H1 (cell line): ENCODE measurements around the gene TAF6. TPM values are rescaled to one million over a fixed set of nuclear protein-coding genes. Genes with fewer than 3 reads are reported as not detected.

Source experiments
- CTCF ChIA-PET: fragments of 300-600 bp; sonication (Branson Sonifier 250); formaldehyde crosslinking; loops from one replicate; lab custom pipeline; 2021; ENCODE audit not compliant: partially characterized antibody; lab: Charles Lee
- POLR2A ChIA-PET: fragments of 300-600 bp; sonication (Branson Sonifier 250); formaldehyde crosslinking; loops from one replicate; lab custom pipeline; 2021; ENCODE audit warnings: inconsistent platforms; ENCODE audit not compliant: partially characterized antibody; lab: Charles Lee
- DNase-seq, 2 experiments: peaks; one replicate each; pipeline versions ENCODE4 v3.0.0 to v3.0.0-alpha.2; 2010 to 2022; ENCODE audit warnings: low spot score in 2 of 2, low read depth in 1 of 2, mixed read lengths in 1 of 2
- FAIRE-seq: peaks from 2 replicates; lab custom pipeline; 2011; peaks lifted over from hg19 to GRCh38; lab: Jason Lieb, UNC
- H2AFZ ChIP-seq: 2 replicates; pipeline ENCODE4 v1.8.1; 2012; ENCODE audit warnings: low read length, inconsistent platforms
- H2AK5ac ChIP-seq: 2 replicates; pipeline ENCODE4 v1.6.1; 2013; ENCODE audit warnings: low read depth, low read length
- H2BK120ac ChIP-seq: replicated peaks from 2 replicates; pipeline ENCODE3; 2013; ENCODE audit warnings: low read depth, low read length, inconsistent platforms
- H2BK12ac ChIP-seq: 2 replicates; pipeline ENCODE4 v1.6.1; 2013; ENCODE audit warnings: low read depth, low read length
- H2BK15ac ChIP-seq: 2 replicates; pipeline ENCODE4 v1.6.1; 2013; ENCODE audit warnings: low read length
- H2BK20ac ChIP-seq: 2 replicates; pipeline ENCODE4 v1.6.1; 2013; ENCODE audit warnings: low read length
- H2BK5ac ChIP-seq: 2 replicates; pipeline ENCODE4 v1.6.1; 2013; ENCODE audit warnings: low read depth, low read length
- H3K14ac ChIP-seq: 2 replicates; pipeline ENCODE4 v1.6.1; 2013; ENCODE audit warnings: inconsistent platforms; ENCODE audit not compliant: insufficient read length
- H3K18ac ChIP-seq: 2 replicates; pipeline ENCODE4 v1.6.1; 2013; ENCODE audit warnings: low read length; ENCODE audit errors: extremely low read depth
- H3K23ac ChIP-seq: 2 replicates; pipeline ENCODE4 v1.6.1; 2013; ENCODE audit warnings: inconsistent platforms; ENCODE audit not compliant: insufficient read length
- H3K23me2 ChIP-seq: 2 replicates; pipeline ENCODE4 v1.6.1; 2013; ENCODE audit warnings: low read depth, low read length
- H3K27ac ChIP-seq: 2 replicates; pipeline ENCODE4 v1.6.1; 2011; ENCODE audit warnings: low read depth, low read length, inconsistent platforms
- H3K27me3 ChIP-seq, 4 experiments: replicated peaks in 1 of 4; 1 replicate in 1 of 4; 2 replicates in 3 of 4; pipeline versions ENCODE4 v1.6.1 to v1.8.1; 2011 to 2013; ENCODE audit warnings: low read length in 3 of 4, mild to moderate bottlenecking in 3 of 4, inconsistent platforms in 2 of 4, mixed read lengths in 2 of 4, moderate library complexity in 1 of 4; ENCODE audit not compliant: control insufficient read depth in 3 of 4, insufficient read depth in 3 of 4; ENCODE audit errors: extremely low read depth in 1 of 4
- H3K36me3 ChIP-seq, 4 experiments: 2 replicates each; pipeline versions ENCODE4 v1.6.1 to v1.8.1; 2011 to 2013; ENCODE audit warnings: mild to moderate bottlenecking in 4 of 4, low read length in 3 of 4, moderate library complexity in 2 of 4, control low read depth in 1 of 4, inconsistent platforms in 1 of 4; ENCODE audit not compliant: insufficient read depth in 4 of 4, control insufficient read depth in 2 of 4
- H3K4ac ChIP-seq: replicated peaks from 2 replicates; pipeline ENCODE3; 2013; ENCODE audit warnings: low read length, low read depth, mixed read lengths, inconsistent platforms; ENCODE audit not compliant: insufficient read length
- H3K4me1 ChIP-seq, 4 experiments: replicated peaks in 1 of 4; 1 replicate in 1 of 4; 2 replicates in 3 of 4; pipeline versions ENCODE4 v1.6.1 to v1.8.1; 2011 to 2013; ENCODE audit warnings: low read length in 3 of 4, inconsistent platforms in 2 of 4, mixed read lengths in 1 of 4; ENCODE audit not compliant: insufficient read depth in 4 of 4, control insufficient read depth in 3 of 4
- H3K4me2 ChIP-seq, 2 experiments: 2 replicates each; pipeline versions ENCODE4 v1.6.1 to v1.8.1; 2011 to 2013; ENCODE audit warnings: low read depth in 2 of 2, low read length in 2 of 2, control low read depth in 1 of 2, inconsistent platforms in 1 of 2, mild to moderate bottlenecking in 1 of 2; ENCODE audit not compliant: insufficient read depth in 1 of 2
- H3K4me3 ChIP-seq, 4 experiments: fragments of 200-600, 300-600 bp in 1 of 4; sonication (generic), shearing (Covaris generic), sonication (Bioruptor Twin) in 1 of 4; 2 replicates each; pipeline versions ENCODE4 v1.5.1 to v1.8.1; 2011 to 2016; ENCODE audit warnings: low read length in 4 of 4, low read depth in 3 of 4, control low read depth in 2 of 4, inconsistent platforms in 2 of 4, mild to moderate bottlenecking in 2 of 4, mixed read lengths in 1 of 4, moderate library complexity in 1 of 4; ENCODE audit not compliant: insufficient read depth in 2 of 4; ENCODE audit errors: extremely low read depth in 1 of 4
- H3K56ac ChIP-seq: replicated peaks from 2 replicates; pipeline ENCODE3; 2013; ENCODE audit warnings: low read depth, mild to moderate bottlenecking, mixed read lengths, low read length, inconsistent platforms; ENCODE audit not compliant: insufficient read length
- H3K79me1 ChIP-seq: 2 replicates; pipeline ENCODE4 v1.6.1; 2013; ENCODE audit warnings: low read depth, low read length, control low read depth
- H3K79me2 ChIP-seq, 2 experiments: 2 replicates each; pipeline versions ENCODE4 v1.6.1 to v1.8.1; 2012 to 2013; ENCODE audit warnings: low read length in 2 of 2, mild to moderate bottlenecking in 2 of 2, inconsistent platforms in 1 of 2; ENCODE audit not compliant: insufficient read depth in 2 of 2, control insufficient read depth in 1 of 2
- H3K9ac ChIP-seq, 4 experiments: replicated peaks in 1 of 4; 1 replicate in 1 of 4; 2 replicates in 3 of 4; pipeline versions ENCODE4 v1.6.1 to v1.8.1; 2011 to 2013; ENCODE audit warnings: low read depth in 3 of 4, low read length in 3 of 4, control low read depth in 2 of 4, mild to moderate bottlenecking in 2 of 4, moderate library complexity in 2 of 4, inconsistent platforms in 1 of 4; ENCODE audit errors: extremely low read depth in 1 of 4
- H3K9me3 ChIP-seq, 2 experiments: 2 replicates each; pipeline versions ENCODE4 v1.6.1 to v1.8.1; 2012 to 2013; ENCODE audit warnings: mild to moderate bottlenecking in 2 of 2, moderate library complexity in 2 of 2, control low read depth in 1 of 2, inconsistent platforms in 1 of 2, low read depth in 1 of 2, low read length in 1 of 2, mixed read lengths in 1 of 2; ENCODE audit not compliant: insufficient read depth in 2 of 2
- H4K20me1 ChIP-seq, 2 experiments: replicated peaks in 1 of 2; 2 replicates each; pipeline versions ENCODE3 to v1.8.1; 2011 to 2013; ENCODE audit warnings: inconsistent platforms in 2 of 2, low read length in 2 of 2, mild to moderate bottlenecking in 1 of 2; ENCODE audit not compliant: insufficient read depth in 2 of 2, control insufficient read depth in 1 of 2
- H4K5ac ChIP-seq: 2 replicates; pipeline ENCODE4 v1.6.1; 2013; ENCODE audit warnings: low read length, low read depth, mixed read lengths, inconsistent platforms; ENCODE audit not compliant: insufficient read length
- H4K8ac ChIP-seq: 2 replicates; pipeline ENCODE4 v1.8.0; 2013; ENCODE audit warnings: mild to moderate bottlenecking, moderate library complexity, low read length, inconsistent platforms; ENCODE audit not compliant: insufficient read depth; ENCODE audit errors: extremely low read depth
- H4K91ac ChIP-seq: replicated peaks from 2 replicates; pipeline ENCODE3; 2013; ENCODE audit warnings: low read length, mixed read lengths, inconsistent platforms; ENCODE audit not compliant: insufficient read length
- ASH2L ChIP-seq: fragments of 200-600, 300-600 bp; sonication (generic); IDR thresholded peaks from one replicate; pipeline ENCODE4 v1.7.1; 2017; ENCODE audit warnings: low read length
- CBX8 ChIP-seq: fragments of 300-800, 300-1000 bp; sonication (generic); IDR thresholded peaks from 2 replicates; pipeline ENCODE4 v1.7.1; 2016; ENCODE audit warnings: low read depth, low read length, borderline replicate concordance
- CTBP2 ChIP-seq: IDR thresholded peaks from 2 replicates; pipeline ENCODE4 v1.7.0; 2011; ENCODE audit warnings: borderline replicate concordance, mild to moderate bottlenecking, moderate library complexity, mixed read lengths, low read length; ENCODE audit not compliant: insufficient read depth, insufficient read length
- EZH2 ChIP-seq: fragments of 200-600 bp; sonication (generic); IDR thresholded peaks from 2 replicates; pipeline ENCODE4 v1.7.1; 2012; ENCODE audit warnings: low read depth, mild to moderate bottlenecking, moderate library complexity, low read length, inconsistent platforms; ENCODE audit not compliant: severe bottlenecking
- JUN ChIP-seq: IDR thresholded peaks from 2 replicates; pipeline ENCODE4 v1.6.1; 2011; ENCODE audit warnings: low read depth, mild to moderate bottlenecking, improper control_type of control experiment, low read length
- NANOG ChIP-seq: IDR thresholded peaks from 2 replicates; pipeline ENCODE4 v1.6.1; 2011; ENCODE audit warnings: low read length, low read depth, mild to moderate bottlenecking, inconsistent platforms; ENCODE audit not compliant: insufficient read depth, poor library complexity, severe bottlenecking
- NRF1 ChIP-seq: IDR thresholded peaks from 2 replicates; pipeline ENCODE4 v1.6.1; 2011; ENCODE audit warnings: mild to moderate bottlenecking, low read depth, low read length, improper control_type of control experiment
- RAD21 ChIP-seq, 2 experiments: IDR thresholded peaks in 1 of 2; conservative IDR thresholded peaks in 1 of 2; 2 replicates each; pipeline ENCODE4 v1.6.1; 2011; ENCODE audit warnings: low read depth in 2 of 2, low read length in 2 of 2, improper control_type of control experiment in 1 of 2, inconsistent platforms in 1 of 2, mild to moderate bottlenecking in 1 of 2, moderate library complexity in 1 of 2
- SIRT6 ChIP-seq: IDR thresholded peaks from one replicate; pipeline ENCODE4 v1.7.1; 2012; ENCODE audit warnings: low read length, inconsistent platforms
- TCF12 ChIP-seq: IDR thresholded peaks from 2 replicates; pipeline ENCODE4 v1.6.1; 2011; ENCODE audit warnings: low read depth, mild to moderate bottlenecking, low read length
- WGBS, 2 experiments: shearing (Covaris generic) in 1 of 2; methylation state at CpG; one replicate each; pipeline versions ENCODE4 v1.1.6 to v1.1.7; 2013 to 2015; ENCODE audit warnings: low lambda C conversion rate in 2 of 2, mixed read lengths in 2 of 2, inconsistent platforms in 1 of 2, low coverage in 1 of 2, missing lambda C conversion rate in 1 of 2; ENCODE audit not compliant: insufficient replicate concordance in 2 of 2, insufficient coverage in 1 of 2, insufficient read length in 1 of 2; ENCODE audit errors: extremely low coverage in 1 of 2, missing lambda C conversion rate in 1 of 2; 5-methylcytosine and 5-hydroxymethylcytosine counted together
- polyA plus RNA-seq, 7 experiments: library from polyadenylated mRNA; depleted of rRNA in 3 of 7; stranded (reverse) in 5 of 7; unstranded in 2 of 7; fragments of >200 nt in 5 of 7; fragments of 200-250 nt in 2 of 7; gene quantifications; 1 replicate in 5 of 7; 2 replicates in 1 of 7; 4 replicates in 1 of 7; pipeline versions ENCODE4 v1.2.1 to v1.2.3, GENCODE V29; 2011 to 2013; ENCODE audit warnings: missing spikeins in 2 of 7, mixed read lengths in 2 of 7
- total RNA-seq: library from RNA; stranded (reverse); fragmentation: NEBNext Ultra II Directional; extraction: Animal tissue kit (Norgen Biotek cat#: 25700); gene quantifications from 2 replicates; pipeline ENCODE4 v1.2.1, GENCODE V29; 2021
- TF ChIP-seq, protein P1 (sequence below): IDR thresholded peaks from 2 replicates; pipeline ENCODE4 v1.6.1; 2012; ENCODE audit warnings: inconsistent platforms

The TAF6 gene
- total and polyA plus RNA-seq, 2 of the 8 experiments (the other 6 are each of a cell fraction or from before 2014, with no cell fraction given): 66.7 to 101 TPM

DNA sequence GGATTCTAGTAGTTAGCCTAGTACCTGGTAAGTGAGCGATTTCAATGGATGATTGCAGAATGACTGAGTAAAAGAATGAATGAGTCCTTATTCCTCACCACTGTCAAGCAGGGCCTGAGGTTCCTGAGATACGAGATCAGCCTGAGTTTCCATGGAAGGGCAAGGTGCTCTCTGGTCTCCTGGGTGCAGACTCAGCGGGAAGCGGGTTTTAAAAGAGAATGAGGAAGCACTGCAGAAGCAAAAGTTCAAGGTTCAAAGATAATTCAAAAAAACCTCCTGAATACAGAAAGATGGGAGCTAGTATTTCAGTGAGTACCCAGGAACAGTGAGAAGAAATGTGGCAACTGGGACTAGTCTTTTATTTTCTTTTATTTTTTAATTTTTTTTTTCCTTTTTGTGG, 42.0 kb downstream of the TAF6 start:
- H3K9ac ChIP-seq: no peak overlapping the region
- TF ChIP-seq CTBP2 (no peak), SIRT6 (no peak), EZH2 (no peak), JUN (no peak), NRF1 (no peak), ASH2L (no peak), CBX8 (no peak), NANOG (no peak), TCF12 (no peak), RAD21 (IDR thresholded peaks at IDR 0.05 in 1 of 2, conservative IDR thresholded peaks at IDR 0.05 in 1 of 2; ENCODE audit: low read depth in 2 of 2, low read length in 2 of 2) (no peak)
- TF ChIP-seq, protein P1, sequence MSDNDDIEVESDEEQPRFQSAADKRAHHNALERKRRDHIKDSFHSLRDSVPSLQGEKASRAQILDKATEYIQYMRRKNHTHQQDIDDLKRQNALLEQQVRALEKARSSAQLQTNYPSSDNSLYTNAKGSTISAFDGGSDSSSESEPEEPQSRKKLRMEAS: no peak
- TF ChIP-seq, all 59 proteins: peak for 0
- H3K23ac ChIP-seq: no peak overlapping the region
- POLR2A ChIA-PET: interaction anchor here (0.6 to 19.6 kb wide), 5 partner anchors 11 to 57 kb away, joined by 3 to 294 read pairs (median 5); partner anchors contain the start of genes COPS6, MCM7 and ZSCAN21
- no peak overlapping the region for H2BK5ac ChIP-seq
- H3K27ac ChIP-seq: no peak overlapping the region
- no peak overlapping the region for H3K4ac ChIP-seq
- peaks cover 35 to 43% of the 10 kb centered on the region in 2 experiments for H3K9me3 ChIP-seq
- no peaks in the 10 kb centered on the region; a peak in 1 of 7 replicates for H3K27me3 ChIP-seq
- H2AK5ac ChIP-seq: no peak overlapping the region
- H4K20me1 ChIP-seq: peaks cover 1 to 3% of the 10 kb centered on the region in 2 experiments
- no peak overlapping the region for H2BK20ac ChIP-seq
- peaks cover 56 to 79% (median 69%) of the 10 kb centered on the region in 4 experiments for H3K36me3 ChIP-seq
- no peak overlapping the region for H3K4me3 ChIP-seq
- no peak overlapping the region for H3K56ac ChIP-seq
- 95% methylated on average over 4 of the region's 4 CpGs; no CpG with 5 or more reads in 1 of the 2 experiments for WGBS, 2 experiments
- H3K23me2 ChIP-seq: peaks cover 6% of the 10 kb centered on the region; the same call in 1 of the 2 replicates
- H4K5ac ChIP-seq: no peak overlapping the region
- no peak overlapping the region for H3K18ac ChIP-seq
- no peak overlapping the region for H2BK12ac ChIP-seq
- peaks cover 32 to 52% of the 10 kb centered on the region in 2 experiments for H3K79me2 ChIP-seq
- H3K4me2 ChIP-seq: no peak overlapping the region
- no peak overlapping the region for H4K91ac ChIP-seq
- no peak overlapping the region for H3K14ac ChIP-seq
- H3K79me1 ChIP-seq: peaks cover 4% of the 10 kb centered on the region
- CTCF ChIA-PET: no interaction called here
- H3K4me1 ChIP-seq: peaks cover 0 to 4% (median 0%) of the 10 kb centered on the region in 4 experiments; a peak in 1 of 7 replicates
- no peak overlapping the region for H2AFZ ChIP-seq
- H2BK120ac ChIP-seq: no peak overlapping the region
- no peak overlapping the region for H4K8ac ChIP-seq
- H2BK15ac ChIP-seq: no peak overlapping the region
- FAIRE-seq (no peak), DNase-seq (no peak)
